Measurements from ENCODE around the gene MYO5A. TPM values are rescaled to one million over a fixed set of nuclear protein-coding genes. Genes with fewer than 3 reads are reported as not detected.
"Not testable (repeated sequence)": the region's sequence is repeated elsewhere in the genome, so short reads cannot be mapped to it uniquely, and the experiment has no call there.

MYO5A gene
- 40.4 TPM for total RNA-seq (ENCODE audit: insufficient read depth, low replicate concordance)

DNA sequence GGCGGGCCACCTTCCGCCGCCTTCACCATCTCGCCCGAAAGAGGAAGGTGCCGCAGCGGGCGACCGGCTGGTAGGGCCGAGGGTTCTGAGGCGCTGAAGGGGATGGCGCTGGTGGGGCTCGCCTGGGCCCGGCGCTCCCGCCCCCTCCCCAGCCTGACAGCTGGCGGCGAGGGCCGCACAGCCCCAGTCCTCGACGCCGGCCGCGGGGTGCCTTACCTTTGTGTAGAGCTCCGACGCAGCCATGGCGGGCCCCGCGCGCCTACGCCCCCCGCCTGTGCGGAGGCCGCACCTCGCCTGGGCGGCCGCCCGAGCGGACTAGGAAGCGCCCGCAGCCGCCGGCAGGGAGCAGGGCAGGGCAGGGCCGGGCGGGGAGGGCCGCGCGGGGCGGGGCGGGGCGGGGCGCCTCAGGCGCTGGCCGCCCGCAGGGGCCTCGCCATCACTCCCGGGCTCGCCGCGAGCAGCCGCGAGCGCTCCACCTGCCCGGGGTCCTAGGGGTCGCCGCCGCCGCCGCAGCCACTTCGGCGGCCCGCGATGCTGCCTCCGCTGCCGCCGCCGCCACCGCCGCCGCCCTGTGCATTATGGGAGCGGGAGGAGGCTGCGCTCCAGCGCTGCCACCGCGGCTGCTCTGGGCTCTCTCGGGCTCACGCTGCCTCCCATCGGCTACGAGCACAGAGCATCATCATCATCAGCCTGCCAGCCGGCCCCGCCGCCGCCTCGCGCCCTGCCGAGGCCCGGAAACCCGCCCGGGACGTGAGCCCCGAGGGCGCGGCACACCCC, at the start of gene MYO5A:
TSS of gene MYO5A (minus strand) at position 317 of the 777 bp plus-strand sequence. CDS start at position 243, 74 bp downstream.
- peak; percentile 74 for DNase-seq (ENCODE audit: low spot score)

DNA sequence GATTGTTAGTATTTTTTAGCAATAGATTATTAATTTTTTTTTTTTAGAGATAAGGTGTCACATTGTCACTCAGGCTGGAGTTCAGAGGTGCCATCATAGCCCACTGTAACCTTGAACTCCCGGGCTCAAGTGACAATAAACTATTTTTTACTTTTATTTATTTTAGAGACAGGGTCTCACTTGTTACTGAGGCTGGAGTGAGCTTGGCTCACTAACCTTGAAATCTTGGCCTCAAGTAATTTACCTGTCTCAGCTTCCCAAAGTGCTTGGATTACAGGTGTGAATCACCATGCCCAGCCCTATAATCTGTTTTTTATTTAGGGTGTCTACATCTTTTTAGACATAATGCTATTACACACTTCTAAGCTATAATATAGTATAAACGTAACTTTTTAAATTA, 48.0 kb upstream of the MYO5A start:
- DNase-seq (ENCODE audit: low spot score) = no peak

DNA sequence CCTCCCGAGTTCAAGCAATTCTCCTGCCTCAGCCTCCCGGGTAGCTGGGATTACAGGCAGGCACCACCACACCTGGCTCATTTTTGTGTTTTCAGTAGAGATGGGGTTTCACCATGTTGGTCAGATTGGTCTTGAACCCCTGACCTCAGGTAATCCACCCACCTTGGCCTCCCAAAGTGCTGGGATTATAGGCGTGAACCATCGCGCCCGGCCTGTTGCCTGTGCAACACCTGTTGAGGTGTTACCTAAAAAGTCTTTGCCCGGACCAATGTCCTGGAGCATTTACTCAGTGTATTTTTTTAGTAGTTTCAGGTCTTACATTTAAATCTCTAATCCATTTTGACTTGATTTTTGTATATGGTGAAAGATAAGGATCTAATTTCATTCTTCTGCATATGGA, 46.9 kb upstream of the MYO5A start:
- not testable (repeated sequence) for DNase-seq (ENCODE audit: low spot score)

DNA sequence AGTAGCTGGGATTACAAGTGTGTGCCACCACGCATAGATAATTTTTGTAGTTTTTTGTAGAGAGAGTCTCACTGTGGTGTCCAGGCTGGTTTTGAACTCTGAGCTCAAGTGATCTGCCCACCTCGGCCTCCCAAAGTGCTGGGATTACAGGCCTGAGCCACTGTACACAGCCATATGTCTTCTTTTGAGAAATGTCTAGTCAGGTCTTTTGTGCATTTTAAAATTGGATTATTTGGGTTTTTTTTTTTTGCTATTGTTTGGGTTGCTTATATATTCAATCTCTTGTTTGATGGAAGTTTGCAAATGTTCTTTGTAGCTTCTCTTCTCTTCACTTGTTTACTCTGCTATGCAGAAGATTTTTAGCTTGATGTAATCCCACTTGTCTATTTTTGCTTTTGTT, 46.4 kb upstream of the MYO5A start:
- no peak for DNase-seq (ENCODE audit: low spot score)

DNA sequence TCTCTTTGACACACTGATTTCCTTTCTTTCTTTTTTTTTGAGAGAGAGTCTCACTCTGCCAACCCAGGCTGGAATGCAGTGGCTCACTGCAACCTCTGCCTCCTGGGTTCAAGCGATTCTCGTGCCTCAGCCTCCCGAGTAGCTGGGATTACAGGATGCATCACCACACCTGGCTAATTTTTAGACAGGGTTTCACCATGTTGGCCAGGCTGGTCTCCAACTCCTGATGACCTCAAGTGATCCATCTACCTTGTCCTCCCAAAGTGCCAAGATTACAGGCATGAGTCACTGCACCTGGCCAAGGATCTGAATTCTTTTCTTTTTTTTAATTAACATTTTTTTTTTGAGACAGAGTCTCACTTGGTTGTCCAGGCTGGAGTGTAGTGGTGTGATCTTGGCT, 45.9 kb upstream of the MYO5A start:
- DNase-seq (ENCODE audit: low spot score) = not testable (repeated sequence)

DNA sequence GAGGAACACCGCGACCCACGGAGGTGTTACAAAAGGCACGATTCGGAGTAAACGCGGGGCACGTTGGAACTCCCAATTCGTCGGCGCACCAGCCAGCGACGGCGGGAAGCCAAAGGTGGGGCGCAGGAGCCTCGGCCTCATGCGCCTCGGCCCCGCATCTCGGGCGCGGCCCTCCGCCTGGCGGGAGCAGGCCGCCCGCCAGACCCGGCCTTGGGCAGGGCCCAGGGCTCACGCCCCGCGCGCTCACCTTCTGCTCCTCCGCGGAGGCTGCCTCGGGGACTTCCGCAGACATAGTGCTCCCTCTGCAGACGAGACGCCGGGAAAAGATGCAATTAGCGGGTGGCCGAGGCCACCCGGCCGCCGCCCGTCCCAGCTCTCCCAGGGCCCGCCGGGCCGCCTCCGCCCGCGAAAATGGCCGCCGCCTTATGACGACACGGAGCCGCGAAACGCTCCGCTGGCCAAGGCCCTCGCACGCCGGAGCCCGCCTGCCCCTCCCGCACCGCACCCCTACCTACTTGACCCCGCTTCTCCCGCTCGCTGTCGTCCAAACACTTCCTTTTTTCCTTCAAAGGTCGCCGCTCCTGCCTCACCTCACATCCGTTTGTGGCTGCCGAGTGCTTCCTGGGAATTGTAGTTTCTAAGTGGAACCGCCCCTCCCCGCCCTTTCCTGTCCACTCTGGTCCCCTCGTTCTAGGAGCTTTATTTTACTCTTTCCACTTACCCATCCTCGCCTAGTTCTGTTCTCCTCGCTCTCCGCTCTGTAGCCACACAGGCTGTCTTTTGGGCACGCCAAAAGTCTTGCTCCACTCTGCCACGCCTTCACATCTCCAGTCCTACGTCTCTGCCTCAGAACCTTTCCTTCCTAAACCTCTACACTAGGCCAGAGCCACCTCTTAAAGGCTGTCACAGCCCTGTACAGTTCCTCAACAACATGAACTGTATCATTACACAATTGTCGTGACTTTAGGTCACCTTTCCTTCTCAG, 40.2 kb upstream of the MYO5A start, which contains the start of gene ARPP19:
TSS of gene ARPP19 (minus strand) at position 430 of the 985 bp plus-strand sequence. CDS start at position 292, 138 bp downstream.
- peak; percentile 94 for DNase-seq (ENCODE audit: low spot score)

DNA sequence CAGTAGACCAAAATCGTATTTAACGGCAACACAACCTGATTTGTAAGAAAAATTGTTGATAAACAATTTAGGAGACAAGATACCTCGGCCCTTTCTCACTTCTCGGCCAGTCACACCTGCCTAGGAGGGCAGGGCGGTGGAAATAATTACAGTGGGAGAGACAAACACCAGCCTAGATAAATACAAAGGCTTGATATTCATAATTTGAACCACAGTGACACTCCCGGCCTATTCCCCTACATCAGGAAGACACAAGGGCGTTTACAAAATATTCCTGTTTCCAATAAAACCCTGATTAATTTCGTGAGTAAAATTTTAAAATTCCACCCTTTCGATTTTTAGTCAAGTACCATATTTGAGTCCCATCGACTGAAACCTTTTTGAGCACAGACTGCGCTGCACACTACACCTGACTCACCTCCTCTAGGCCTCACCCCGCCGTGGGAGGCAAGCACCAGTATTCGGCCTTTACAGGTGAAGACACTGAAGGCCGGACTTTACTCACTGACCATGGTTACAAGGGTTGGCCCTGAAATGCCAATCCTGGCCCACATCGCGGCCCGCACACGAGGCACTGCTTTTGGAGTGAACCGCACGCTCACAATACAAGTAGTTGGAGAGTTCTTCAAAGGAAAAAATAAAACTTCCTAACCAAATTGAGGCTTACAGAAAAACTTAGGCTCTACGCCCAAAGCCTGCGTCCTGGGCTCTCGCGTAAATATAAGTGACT, 39.4 kb upstream of the MYO5A start:
- no peak for DNase-seq (ENCODE audit: low spot score)

DNA sequence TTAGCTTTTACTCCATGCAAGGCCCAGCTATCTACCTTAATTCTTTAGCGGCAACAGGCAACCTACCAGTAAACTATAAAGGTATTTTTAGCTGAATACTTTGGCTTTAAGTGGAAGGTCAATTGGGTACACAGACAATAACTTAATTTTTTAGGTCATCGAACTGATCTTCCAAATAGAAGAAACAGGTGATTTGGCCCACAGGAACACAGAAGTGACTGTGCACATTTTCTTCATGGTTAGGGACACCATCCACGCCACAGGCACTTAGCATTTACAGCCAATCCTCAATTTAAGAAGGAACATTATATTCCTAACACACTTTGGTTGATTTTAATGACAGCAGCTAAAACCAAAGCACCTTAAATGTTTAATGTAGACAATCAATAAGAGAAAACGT, 38.2 kb upstream of the MYO5A start:
- DNase-seq (ENCODE audit: low spot score) = no peak

DNA sequence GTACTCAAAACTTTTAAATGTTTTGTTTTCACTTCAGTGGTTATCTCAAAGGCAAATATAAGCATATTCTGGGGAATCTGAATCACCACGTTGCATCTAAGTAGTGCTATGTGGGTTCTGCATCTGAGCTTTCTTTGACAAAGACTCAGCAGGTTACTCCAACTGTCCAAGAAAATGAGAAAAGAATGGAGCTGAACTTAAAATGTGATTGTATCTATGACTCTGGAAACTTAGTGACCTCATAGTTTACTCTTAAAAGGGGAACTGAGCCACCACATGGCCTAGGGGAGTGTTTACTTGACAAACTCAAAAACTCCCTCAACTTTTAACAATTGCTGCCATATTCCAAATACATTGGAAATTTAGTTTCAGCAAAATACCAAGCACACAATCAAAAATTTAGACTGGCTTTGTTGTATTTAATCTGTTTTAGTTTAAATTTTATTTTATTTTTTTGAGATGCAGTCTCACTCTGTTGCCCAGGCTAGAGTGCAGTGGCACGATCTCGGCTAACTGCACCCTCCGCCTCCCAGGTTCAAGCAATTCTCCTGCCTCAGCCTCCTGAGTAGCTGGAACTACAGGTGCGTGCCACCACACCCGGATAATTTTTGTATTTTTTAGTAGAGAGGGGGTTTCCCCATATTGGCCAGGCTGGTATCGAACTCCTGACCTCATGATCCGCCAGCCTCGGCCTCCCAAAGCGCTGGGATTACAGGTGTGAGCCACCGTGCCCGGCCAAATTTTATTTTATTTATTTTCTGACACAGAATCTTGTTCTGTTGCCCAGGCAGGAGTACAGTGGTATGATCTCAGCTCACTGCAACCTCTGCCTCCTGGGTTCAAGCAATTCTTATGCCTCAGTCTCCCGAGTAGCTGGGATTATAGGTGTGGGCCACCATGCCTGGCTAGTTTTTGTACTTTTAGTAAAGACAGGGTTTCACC, 37.0 kb upstream of the MYO5A start:
- DNase-seq (ENCODE audit: low spot score) = not testable (repeated sequence)

DNA sequence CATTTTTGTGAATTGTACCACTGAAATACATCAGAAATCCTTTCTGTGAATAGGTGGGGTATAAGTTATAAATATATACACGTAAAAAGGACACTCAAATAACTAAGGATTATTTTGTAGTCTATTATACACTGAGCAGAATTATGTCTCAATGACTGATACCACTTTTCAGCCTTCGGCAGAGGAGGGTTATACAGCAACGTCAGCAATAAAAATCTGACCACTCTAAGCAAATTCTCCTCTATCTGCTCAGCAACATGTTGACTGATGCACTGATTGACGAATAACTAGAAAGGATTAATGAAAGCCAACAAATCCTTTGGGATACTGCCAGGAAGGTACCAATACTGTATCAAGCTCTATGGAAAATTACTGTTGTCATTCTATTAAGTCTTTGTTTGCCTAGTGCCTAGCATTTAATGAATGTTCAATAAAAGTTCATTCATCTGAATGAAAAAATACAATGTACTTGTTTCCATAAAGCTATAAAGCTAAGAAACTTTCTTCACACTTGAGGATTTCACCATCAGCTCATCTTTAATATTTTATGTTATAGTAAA, 34.9 kb upstream of the MYO5A start:
- no peak for DNase-seq (ENCODE audit: low spot score)

DNA sequence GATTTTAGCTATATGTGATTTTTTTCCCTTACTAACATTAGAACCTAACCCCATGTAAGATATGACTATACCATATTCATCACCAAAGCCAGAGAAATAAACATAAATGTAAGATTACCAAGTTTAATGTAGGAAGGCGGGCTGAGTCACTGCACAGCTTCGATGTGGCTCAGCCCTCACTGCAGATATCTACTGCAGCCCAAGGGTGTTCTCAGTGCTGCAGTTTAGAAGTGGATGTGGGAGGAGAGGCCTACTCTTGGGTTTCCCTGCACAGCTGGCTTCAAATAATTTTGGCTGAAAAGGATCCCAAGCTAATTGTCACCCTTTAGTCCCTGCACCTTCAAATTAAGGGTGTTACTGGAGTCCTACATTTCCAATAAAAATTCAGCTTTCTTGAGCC, 30.9 kb upstream of the MYO5A start:
- DNase-seq (ENCODE audit: low spot score) = no peak

DNA sequence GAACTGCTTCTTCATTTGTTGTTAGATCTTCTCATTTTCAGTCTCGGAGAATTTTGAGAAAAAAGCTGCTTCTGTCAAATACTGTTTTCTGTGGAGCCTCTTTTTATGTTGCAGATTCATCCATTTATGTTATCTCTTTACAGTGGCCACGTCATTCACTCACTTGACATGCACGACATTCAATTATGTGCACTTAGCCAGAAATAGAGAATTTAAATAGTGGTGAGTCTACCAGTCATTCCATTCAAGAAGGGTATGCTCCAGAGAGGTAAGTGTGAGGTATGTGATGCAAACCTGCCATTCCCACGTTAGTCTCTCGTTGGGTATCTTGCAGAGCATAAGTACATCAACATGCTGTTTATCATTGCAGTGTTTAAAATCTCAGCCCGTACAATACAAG, 30.3 kb upstream of the MYO5A start:
- DNase-seq (ENCODE audit: low spot score) = no peak

DNA sequence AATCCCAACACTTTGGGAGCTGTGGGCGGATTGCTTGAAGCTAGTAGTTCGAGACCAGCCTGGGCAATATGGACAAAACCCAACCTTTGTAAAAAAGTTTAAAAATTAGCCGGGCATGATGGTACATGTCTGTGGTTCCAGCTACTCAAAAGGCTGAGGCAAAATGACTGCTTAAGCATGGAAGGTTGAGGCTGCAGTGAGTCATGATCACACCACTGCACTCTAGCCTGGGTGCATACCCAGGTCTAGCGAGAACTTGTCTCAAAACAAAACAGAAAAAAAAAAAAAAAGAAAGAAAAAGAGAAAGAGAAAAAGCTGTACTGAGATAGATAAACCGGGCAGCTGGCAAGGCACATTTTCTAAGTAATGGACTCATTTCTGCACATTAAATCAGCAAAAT, 29.5 kb upstream of the MYO5A start:
- peak; percentile 20 for DNase-seq (ENCODE audit: low spot score)

DNA sequence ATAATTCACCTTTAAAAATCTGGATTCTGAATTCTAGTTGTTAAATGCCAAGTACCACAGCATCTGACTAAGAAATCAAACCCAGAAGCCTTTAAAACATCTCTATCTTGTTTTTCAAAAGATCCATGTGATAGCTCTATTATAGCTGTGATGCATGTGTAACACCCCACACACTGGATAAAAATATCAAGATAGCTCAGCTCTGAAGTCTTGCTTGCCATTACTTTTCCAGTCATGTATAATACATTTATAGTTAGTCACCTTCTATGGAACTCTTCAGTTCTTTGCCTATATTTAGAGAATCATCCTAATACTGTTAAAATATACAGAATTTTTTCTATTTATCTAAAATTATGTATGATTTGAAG, 28.6 kb upstream of the MYO5A start:
- no peak for DNase-seq (ENCODE audit: low spot score)

DNA sequence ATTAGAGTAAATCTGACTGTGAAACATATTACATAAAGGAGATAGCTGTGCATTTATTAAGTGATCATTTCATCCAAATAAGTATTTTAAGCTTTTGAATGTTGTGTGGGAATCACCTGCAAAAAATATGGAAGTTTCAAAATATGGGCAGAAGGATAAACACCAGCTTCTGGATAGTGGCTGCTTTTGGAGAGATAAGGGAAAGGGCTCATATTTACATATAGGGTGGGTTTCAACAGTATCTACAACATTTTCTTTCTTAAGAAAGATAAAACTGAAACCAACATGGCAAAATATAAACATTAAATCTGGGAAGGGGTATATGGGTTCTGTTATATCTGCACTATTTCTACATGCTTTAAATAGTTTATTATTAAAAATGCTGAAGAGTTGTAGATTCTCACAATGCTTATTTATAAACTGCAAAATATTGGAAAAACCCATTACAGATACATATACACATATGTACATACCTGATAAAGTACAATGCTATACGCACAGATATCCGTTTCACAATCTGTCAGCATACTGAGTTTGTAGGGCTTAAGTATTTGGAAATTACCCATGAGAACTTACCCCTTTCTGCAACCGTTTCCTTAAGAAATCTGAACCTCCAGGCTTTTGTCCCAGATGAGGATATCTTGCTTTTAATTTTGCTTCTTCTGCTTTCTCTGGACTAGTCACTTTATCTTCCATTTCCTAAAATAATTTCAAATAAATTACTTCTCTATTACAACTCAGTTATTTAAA, 28.0 kb upstream of the MYO5A start:
- no peak for DNase-seq (ENCODE audit: low spot score)

DNA sequence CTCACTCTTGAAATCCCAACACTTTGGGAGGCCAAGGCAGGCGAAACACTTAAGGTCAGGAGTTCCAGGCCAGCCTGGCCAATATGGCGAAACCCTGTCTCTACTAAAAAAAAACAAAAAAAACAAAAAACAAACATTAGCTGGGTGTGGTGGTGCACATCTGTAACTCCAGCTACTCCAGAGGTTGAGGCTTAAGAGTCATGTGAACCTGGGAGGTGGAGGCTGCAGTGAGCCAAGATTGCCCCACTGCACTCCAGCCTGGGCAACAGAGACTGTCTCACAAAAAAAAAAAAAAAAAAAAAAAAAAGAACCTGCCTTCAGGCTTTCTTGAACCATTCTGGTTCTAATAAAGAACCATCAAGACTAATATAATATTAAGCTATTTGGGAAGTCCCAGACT, 23.6 kb upstream of the MYO5A start:
- DNase-seq (ENCODE audit: low spot score) = no peak

DNA sequence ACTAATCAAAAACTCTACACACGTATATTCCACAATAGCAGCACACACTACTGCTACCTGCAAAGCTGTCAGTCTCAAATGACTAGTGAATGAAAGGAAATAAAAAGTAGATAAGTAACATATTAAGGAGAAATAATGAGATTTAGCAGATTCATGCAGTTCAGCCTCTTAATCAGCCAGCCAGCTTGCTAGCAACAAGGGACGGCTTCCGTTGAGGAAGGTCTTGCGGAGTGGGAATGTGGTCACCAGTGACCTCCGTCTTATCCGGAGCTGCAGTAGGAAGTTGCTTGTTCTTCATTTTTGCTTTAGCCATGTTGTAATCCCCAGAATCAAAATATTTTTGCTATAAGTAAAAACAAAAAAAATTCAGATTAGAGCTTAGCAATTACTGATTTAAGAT, 23.1 kb upstream of the MYO5A start:
- DNase-seq (ENCODE audit: low spot score) = peak; percentile 14

DNA sequence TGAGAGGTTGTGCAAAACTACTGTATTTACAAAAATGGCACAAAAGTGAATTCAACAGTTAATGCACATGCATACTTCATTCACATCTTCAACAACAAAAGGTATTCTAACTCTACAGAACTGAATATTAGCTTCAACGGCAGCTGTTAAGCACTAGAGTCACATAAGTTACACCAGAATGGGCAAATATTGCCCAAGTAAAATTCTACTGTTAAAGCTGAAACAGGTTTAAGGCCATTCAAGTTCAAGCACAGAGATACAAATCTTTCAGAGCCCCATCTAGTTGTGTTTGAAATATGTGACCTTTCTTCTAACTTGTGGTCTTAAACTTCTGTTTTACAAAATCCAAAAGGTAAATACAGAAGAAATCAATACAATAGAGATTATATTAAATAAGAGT, 22.5 kb upstream of the MYO5A start:
- not testable (repeated sequence) for DNase-seq (ENCODE audit: low spot score)

DNA sequence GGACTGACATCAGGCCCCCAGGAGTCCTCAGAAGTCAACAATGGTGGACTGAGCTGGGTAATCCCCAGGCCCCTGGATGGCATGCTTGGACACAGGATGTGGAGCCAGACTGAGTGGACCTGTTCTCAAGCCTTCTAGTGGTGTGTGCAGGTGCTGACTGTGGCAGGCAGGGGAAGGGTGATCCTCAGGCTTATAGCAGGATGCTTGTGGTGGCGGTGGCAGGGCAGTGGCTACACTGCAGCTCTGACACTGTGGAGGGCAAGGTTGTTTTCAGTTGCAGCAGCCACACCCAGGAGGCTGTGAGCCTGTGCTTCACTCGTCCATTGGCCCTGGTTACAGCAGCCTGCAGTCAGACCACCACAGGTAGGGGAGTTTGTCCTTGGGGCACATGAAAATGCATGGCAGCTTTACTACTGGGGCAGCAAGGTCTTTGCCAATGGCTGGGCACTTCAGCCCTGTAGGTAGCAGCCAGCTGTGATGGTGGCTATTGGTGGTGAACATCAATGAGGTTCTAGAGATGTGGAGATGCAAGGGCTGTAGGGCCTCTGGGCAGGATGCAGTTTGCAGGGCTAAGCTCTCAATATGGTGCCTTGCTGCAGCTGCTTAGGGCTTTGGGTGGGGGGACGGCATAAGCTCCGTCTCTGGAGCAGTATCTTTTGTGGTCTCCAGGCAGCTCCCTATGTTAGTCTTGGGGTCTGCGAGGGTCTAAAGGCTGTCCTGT, 17.5 kb upstream of the MYO5A start:
- DNase-seq (ENCODE audit: low spot score) = no peak

All from umbilical cord (tissue), 2 donors.